HCT116 (cell line): ENCODE data around the gene ZMYND11. TPM values are rescaled to one million over a fixed set of nuclear protein-coding genes. Genes with fewer than 3 reads are reported as not detected.

Experiments used
- ATAC-seq: fragments of 200-7000 bp; cut with Tn5 transposase; 2 replicates; pipeline ENCODE4 v1.9.1; 2020; ENCODE audit warnings: mild to moderate bottlenecking, moderate library complexity
- BruUV-seq: library from RNA; stranded (reverse); fragments of 400-500 nt; replicated peaks from 2 replicates; lab custom pipeline; 2021; lab: Mats Ljungman, UMichigan
- CTCF ChIA-PET: fragments of 300-600 bp; sonication (Branson Sonifier 250); formaldehyde crosslinking; loops from one replicate; lab custom pipeline; 2021; ENCODE audit warnings: antibody characterized with exemption; lab: Charles Lee
- POLR2A ChIA-PET: fragments of 300-600, 350-600 bp; sonication (Branson Sonifier 250); formaldehyde crosslinking; loops from one replicate; lab custom pipeline; 2021; ENCODE audit warnings: antibody characterized with exemption; lab: Charles Lee
- RAD21 ChIA-PET, 2 experiments: fragments of 300-600 bp; sonication (Branson Sonifier 250); formaldehyde crosslinking; loops; one replicate each; lab custom pipeline; 2023; ENCODE audit warnings: low total read pairs in 2 of 2; ENCODE audit not compliant: uncharacterized antibody in 2 of 2, unreplicated experiment in 2 of 2, low non-redundant PET in 1 of 2; lab: Charles Lee
- DNase-seq: peaks from one replicate; pipeline ENCODE4 v3.0.0-alpha.2; 2010; ENCODE audit warnings: low read depth, low spot score
- H2AFZ ChIP-seq: fragments of 200-600 bp; shearing (Covaris generic), sonication (generic); 2 replicates; pipeline ENCODE4 v1.6.1; 2017; ENCODE audit warnings: low read depth, mixed run types, mixed read lengths, antibody characterized with exemption, low read length; ENCODE audit not compliant: poor library complexity, severe bottlenecking
- H3K27ac ChIP-seq: 2 replicates; pipeline ENCODE4 v1.5.1; 2012; ENCODE audit warnings: low read depth, low read length
- H3K27me3 ChIP-seq: fragments of 200-600 bp; sonication (generic); 2 replicates; pipeline ENCODE4 v1.6.1; 2016; ENCODE audit warnings: mixed run types, low read length, mixed read lengths; ENCODE audit not compliant: insufficient read depth
- H3K36me3 ChIP-seq, 2 experiments: fragments of 200-500 bp in 1 of 2; fragments of 200-600 bp in 1 of 2; sonication (Bioruptor generic) in 1 of 2; sonication (generic) in 1 of 2; 2 replicates each; pipeline versions ENCODE4 v1.5.1 to v1.6.1; 2014 to 2016; ENCODE audit warnings: low read length in 2 of 2, inconsistent platforms in 1 of 2, mixed read lengths in 1 of 2, mixed run types in 1 of 2; ENCODE audit not compliant: insufficient read depth in 2 of 2, control insufficient read depth in 1 of 2
- H3K4me1 ChIP-seq, 2 experiments: fragments of 200-600 bp in 1 of 2; sonication (generic) in 1 of 2; 2 replicates each; pipeline versions ENCODE4 v1.5.1 to v1.6.1; 2012 to 2017; ENCODE audit warnings: low read length in 2 of 2, inconsistent platforms in 1 of 2, mild to moderate bottlenecking in 1 of 2, mixed read lengths in 1 of 2, mixed run types in 1 of 2, moderate library complexity in 1 of 2; ENCODE audit not compliant: insufficient read depth in 2 of 2, control insufficient read depth in 1 of 2
- H3K4me2 ChIP-seq: fragments of 200-600 bp; sonication (generic); 2 replicates; pipeline ENCODE4 v1.6.1; 2017; ENCODE audit warnings: mixed run types, low read length, mixed read lengths
- H3K4me3 ChIP-seq, 2 experiments: fragments of 200-600 bp in 1 of 2; sonication (generic) in 1 of 2; replicated peaks in 1 of 2; 2 replicates each; pipeline ENCODE4 v1.5.1; 2011 to 2016; ENCODE audit warnings: low read length in 2 of 2, control low read depth in 1 of 2, low read depth in 1 of 2, mild to moderate bottlenecking in 1 of 2, mixed read lengths in 1 of 2, mixed run types in 1 of 2
- H3K79me2 ChIP-seq: fragments of 200-600 bp; sonication (generic); 2 replicates; pipeline ENCODE4 v1.6.1; 2017; ENCODE audit warnings: mild to moderate bottlenecking, mixed run types, low read length, moderate library complexity, mixed read lengths; ENCODE audit not compliant: insufficient read depth
- H3K9ac ChIP-seq: fragments of 200-600 bp; sonication (generic); 2 replicates; pipeline ENCODE4 v1.6.1; 2016; ENCODE audit warnings: low read length, mixed read lengths
- H3K9me2 ChIP-seq: fragments of 200-600 bp; sonication (generic), shearing (Covaris generic); 2 replicates; pipeline ENCODE4 v1.6.1; 2017; ENCODE audit warnings: mixed run types, mild to moderate bottlenecking, moderate library complexity; ENCODE audit not compliant: insufficient read depth
- H3K9me3 ChIP-seq, 2 experiments: fragments of 200-500 bp in 1 of 2; fragments of 200-600 bp in 1 of 2; sonication (Bioruptor generic) in 1 of 2; sonication (generic) in 1 of 2; 2 replicates each; pipeline ENCODE4 v1.6.1; 2014 to 2017; ENCODE audit warnings: low read length in 2 of 2, mixed read lengths in 2 of 2, inconsistent platforms in 1 of 2, low read depth in 1 of 2, mild to moderate bottlenecking in 1 of 2, mixed run types in 1 of 2, moderate library complexity in 1 of 2; ENCODE audit not compliant: control insufficient read depth in 1 of 2, insufficient read depth in 1 of 2
- H4K20me1 ChIP-seq: fragments of 200-600 bp; sonication (generic), shearing (Covaris generic); 2 replicates; pipeline ENCODE4 v1.6.1; 2017; ENCODE audit warnings: mixed run types, mild to moderate bottlenecking, moderate library complexity; ENCODE audit not compliant: insufficient read depth
- ATF3 ChIP-seq: IDR thresholded peaks from 2 replicates; pipeline ENCODE4 v1.6.1; 2012
- CEBPB ChIP-seq: IDR thresholded peaks from 2 replicates; pipeline ENCODE4 v1.6.1; 2012; ENCODE audit warnings: low read depth
- CTCF ChIP-seq, 3 experiments: fragments of 200-600 bp in 1 of 3; sonication (generic) in 1 of 3; IDR thresholded peaks in 2 of 3; conservative IDR thresholded peaks in 1 of 3; 2 replicates each; pipeline ENCODE4 v1.5.1; 2012 to 2017; ENCODE audit warnings: low read depth in 2 of 3, low read length in 2 of 3, antibody characterized with exemption in 1 of 3, borderline replicate concordance in 1 of 3, control low read depth in 1 of 3, mild to moderate bottlenecking in 1 of 3, mixed read lengths in 1 of 3, mixed run types in 1 of 3, moderate library complexity in 1 of 3; ENCODE audit not compliant: insufficient read depth in 1 of 3
- EGR1 ChIP-seq: IDR thresholded peaks from 2 replicates; pipeline ENCODE4 v1.6.1; 2012; ENCODE audit warnings: low read depth
- ELF1 ChIP-seq: IDR thresholded peaks from 2 replicates; pipeline ENCODE4 v1.6.1; 2012; ENCODE audit warnings: low read depth, borderline replicate concordance
- EZH2 ChIP-seq: fragments of 200-600 bp; sonication (generic); IDR thresholded peaks from 2 replicates; pipeline ENCODE4 v1.6.1; 2017; ENCODE audit warnings: antibody characterized with exemption, mixed run types
- EZH2phosphoT487 ChIP-seq: fragments of 200-600 bp; IDR thresholded peaks from 2 replicates; pipeline ENCODE4 v1.6.1; 2018; ENCODE audit warnings: antibody characterized with exemption, borderline replicate concordance
- MAX ChIP-seq: IDR thresholded peaks from 2 replicates; pipeline ENCODE4 v1.6.1; 2012
- POLR2A ChIP-seq: IDR thresholded peaks from 2 replicates; pipeline ENCODE4 v1.7.0; 2011; ENCODE audit warnings: borderline replicate concordance; ENCODE audit not compliant: insufficient read depth, insufficient read length; ENCODE audit errors: extremely low read depth
- POLR2AphosphoS5 ChIP-seq: IDR thresholded peaks from 2 replicates; pipeline ENCODE4 v1.6.1; 2011; ENCODE audit warnings: mild to moderate bottlenecking, low read depth, low read length, moderate library complexity
- RAD21 ChIP-seq: IDR thresholded peaks from 2 replicates; pipeline ENCODE4 v1.6.1; 2012; ENCODE audit warnings: low read depth, mild to moderate bottlenecking
- REST ChIP-seq: IDR thresholded peaks from 2 replicates; pipeline ENCODE4 v1.6.1; 2012; ENCODE audit warnings: low read depth
- SP1 ChIP-seq: IDR thresholded peaks from 2 replicates; pipeline ENCODE4 v1.6.1; 2012; ENCODE audit warnings: low read depth
- SRF ChIP-seq: IDR thresholded peaks from 2 replicates; pipeline ENCODE4 v1.6.1; 2012; ENCODE audit warnings: low read depth
- TCF7L2 ChIP-seq: IDR thresholded peaks from 2 replicates; pipeline ENCODE4 v1.7.0; 2011; ENCODE audit warnings: borderline replicate concordance, inconsistent platforms; ENCODE audit not compliant: insufficient read depth, insufficient read length; ENCODE audit errors: extremely low read depth
- YY1 ChIP-seq: IDR thresholded peaks from 2 replicates; pipeline ENCODE4 v1.6.1; 2011; ENCODE audit warnings: low read length, low read depth, moderate library complexity, mild to moderate bottlenecking; ENCODE audit not compliant: insufficient replicate concordance; ENCODE audit errors: extremely low read depth
- ZBTB33 ChIP-seq: IDR thresholded peaks from 2 replicates; pipeline ENCODE4 v1.6.1; 2011; ENCODE audit warnings: mild to moderate bottlenecking, low read length, moderate library complexity; ENCODE audit not compliant: insufficient replicate concordance; ENCODE audit errors: extremely low read depth
- ZFX ChIP-seq: fragments of 450-650 bp; IDR thresholded peaks from 2 replicates; pipeline ENCODE4 v1.6.1; 2017
- ZNF274 ChIP-seq: fragments of 200-500 bp; sonication (Bioruptor generic); IDR thresholded peaks from 2 replicates; pipeline ENCODE4 v1.6.1; 2014; ENCODE audit warnings: mild to moderate bottlenecking, low read depth, low read length, inconsistent platforms
- intact Hi-C: fragments of 100-400 bp; cut with micrococcal nuclease; formaldehyde crosslinking; loops from 2 replicates; pipeline ENCODE4 v1.10.0; 2022
- total RNA-seq: library from RNA; stranded (reverse); gene quantifications from one replicate; pipeline ENCODE4 v1.2.1, GENCODE V29; 2021; ENCODE audit not compliant: unreplicated experiment

Gene ZMYND11
- total RNA-seq, 1 experiment from 2014 or later: 28.3 TPM

- TF ChIP-seq SP1 (no peak), CTCF (IDR thresholded peaks at IDR 0.05 in 2 of 3, conservative IDR thresholded peaks at IDR 0.05 in 1 of 3; ENCODE audit: borderline replicate concordance in 1 of 3, insufficient read depth in 1 of 3, low read depth in 2 of 3, low read length in 2 of 3) (no peak)
- TF ChIP-seq, all 23 proteins: peak for 0
Measured at GRCh38 chr10:210297-210696, 75.0 kb downstream of the ZMYND11 start (continued).

GRCh38 chr10:215444-215843 lies 80.2 kb downstream of the ZMYND11 start:
- RAD21 ChIA-PET: no interaction called here
- intact Hi-C loops: no loop called here
- TF ChIP-seq MAX: no peak
- TF ChIP-seq RAD21: no peak
- no peak for TF ChIP-seq ELF1
- no peak for TF ChIP-seq TCF7L2
- TF ChIP-seq YY1: no peak
- TF ChIP-seq POLR2A: no peak
- TF ChIP-seq EZH2phosphoT487: no peak
- no peak for TF ChIP-seq ZBTB33
- no peak for TF ChIP-seq ATF3
- no peak for TF ChIP-seq EGR1
- no peak for TF ChIP-seq EZH2
- no peak for TF ChIP-seq CEBPB
- no peak for TF ChIP-seq POLR2AphosphoS5
- no peak for TF ChIP-seq SRF
- TF ChIP-seq ZFX: no peak
- TF ChIP-seq REST: no peak
- TF ChIP-seq ZNF274: no peak

More at GRCh38 chr10:215444-215843, 80.2 kb downstream of the ZMYND11 start:
- H3K9ac ChIP-seq: no peak overlapping the region
- no peaks in the 10 kb centered on the region for H3K27me3 ChIP-seq
- no peak overlapping the region for H2AFZ ChIP-seq
- ChIA-PET CTCF (no interaction called here), POLR2A (no interaction called here)
- no TSS peak for BruUV-seq
- DNase-seq: no peak
- no peak overlapping the region for H3K4me3 ChIP-seq
- no peaks in the 10 kb centered on the region for H3K36me3 ChIP-seq
- H3K27ac ChIP-seq: no peak overlapping the region
- no peaks in the 10 kb centered on the region for H4K20me1 ChIP-seq
- no peaks in the 10 kb centered on the region for H3K4me1 ChIP-seq
- H3K9me3 ChIP-seq: no peaks in the 10 kb centered on the region
- no peaks in the 10 kb centered on the region for H3K9me2 ChIP-seq
- ATAC-seq: no peak
- no peak overlapping the region for H3K4me2 ChIP-seq
- H3K79me2 ChIP-seq: no peaks in the 10 kb centered on the region
